ENCODE measurements around the gene TBC1D17. TPM values are rescaled to one million over a fixed set of nuclear protein-coding genes. Genes with fewer than 3 reads are reported as not detected.
A peak's percentile ranks its signal among the peaks of the same experiment; 100 is the strongest.

Gene TBC1D17
- total RNA-seq, 4 donors from 2014 or later: 25.1 to 41.9 (median 37.3) TPM

DNA sequence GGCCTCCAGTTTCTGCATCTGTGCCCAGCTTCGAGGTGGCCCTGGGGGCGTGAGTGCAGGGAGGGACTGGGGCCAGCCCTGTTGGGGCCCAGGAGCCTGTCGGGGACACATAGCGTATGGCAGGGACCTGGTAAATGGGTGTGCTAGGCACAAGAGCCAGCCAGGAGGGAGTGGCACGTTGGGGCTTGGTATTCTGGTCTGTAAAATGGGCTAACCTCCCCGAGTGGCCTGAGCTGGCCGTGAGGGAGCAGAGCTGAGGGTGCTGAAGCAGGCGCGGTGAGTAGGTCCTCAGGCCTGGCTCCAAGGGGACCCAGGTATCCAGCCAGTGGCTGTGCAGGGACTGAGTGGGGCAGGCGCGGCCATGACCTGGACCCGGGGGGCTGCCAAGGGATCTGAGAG, 22.2 kb upstream of the TBC1D17 start:
- TF ChIP-seq EP300 (IDR thresholded peaks at IDR 0.05) (no peak), CTCF (IDR thresholded peaks at IDR 0.05) (no peak), POLR2A (IDR thresholded peaks at IDR 0.05) (no peak), POLR2AphosphoS5 (IDR thresholded peaks at IDR 0.05) (no peak)
- H3K27ac ChIP-seq: peak overlapping the region in 2 of 4 donors; percentile 12 to 35
- H3K27me3 ChIP-seq: no peaks in the 10 kb centered on the region
- H3K4me1 ChIP-seq: peaks cover 0 to 52% (median 15%) of the 10 kb centered on the region in 3 donors
- no peak for ATAC-seq
- WGBS, 2 donors (ENCODE audit: low coverage in 1 of 2): 80 to 100% methylated on average over 1 to 2 of the region's 12 CpGs
- peaks cover 0 to 61% of the 10 kb centered on the region in 2 donors for H3K36me3 ChIP-seq
- H3K9me3 ChIP-seq: no peaks in the 10 kb centered on the region
- no peak overlapping the region for H3K4me3 ChIP-seq

- Histone ChIP-seq H3K9me3 (no peaks in the 10 kb centered on the region), H3K36me3 (peaks cover 0 to 67% of the 10 kb centered on the region in 2 donors), H3K27ac (peak overlapping the region in 2 of 4 donors; percentile 12 to 35), H3K4me1 (peaks cover 0 to 58% (median 15%) of the 10 kb centered on the region in 3 donors), H3K27me3 (no peaks in the 10 kb centered on the region), H3K4me3 (no peak overlapping the region)
- ATAC-seq: no peak
- 73 to 82% methylated on average over 2 to 6 of the region's 21 CpGs for WGBS, 2 donors (ENCODE audit: low coverage in 1 of 2)
- TF ChIP-seq EP300 (IDR thresholded peaks at IDR 0.05): no peak
- no peak for TF ChIP-seq CTCF (IDR thresholded peaks at IDR 0.05)
- no peak for TF ChIP-seq POLR2AphosphoS5 (IDR thresholded peaks at IDR 0.05)
- TF ChIP-seq POLR2A (IDR thresholded peaks at IDR 0.05): no peak
These were observed 21.6 kb upstream of the TBC1D17 start for GRCh38 chr19:49855676-49856573.

DNA sequence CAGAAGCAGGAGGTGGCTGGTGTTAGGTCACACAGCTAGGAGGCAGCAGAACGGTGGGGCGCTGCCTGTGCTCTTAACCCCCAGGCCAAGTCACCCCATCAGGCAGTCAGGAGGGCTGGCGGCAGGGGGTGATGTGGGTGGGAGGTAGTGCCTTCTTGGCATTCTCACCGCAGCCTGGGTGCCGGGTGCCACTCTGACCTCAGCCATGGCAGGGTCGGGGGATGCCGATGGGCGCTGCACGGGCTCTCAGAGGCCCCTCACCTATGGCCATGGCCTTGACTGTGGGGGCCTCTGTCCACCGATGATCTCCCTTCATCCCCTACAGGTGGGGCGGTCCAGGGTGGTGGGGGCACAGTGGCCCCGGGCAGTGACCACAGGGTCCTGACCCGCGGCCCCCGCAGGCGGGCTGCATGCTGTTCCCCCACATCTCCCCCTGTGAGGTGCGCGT, 20.9 kb upstream of the TBC1D17 start:
- no peaks in the 10 kb centered on the region for H3K27me3 ChIP-seq
- WGBS, 2 donors (ENCODE audit: low coverage in 1 of 2): no CpG with 5 or more reads among the region's 18 CpGs
- no peak overlapping the region for H3K4me3 ChIP-seq
- H3K27ac ChIP-seq: peak overlapping the region in 2 of 4 donors; percentile 5 to 35
- peaks cover 0 to 64% (median 15%) of the 10 kb centered on the region in 3 donors for H3K4me1 ChIP-seq
- no peak for TF ChIP-seq EP300 (IDR thresholded peaks at IDR 0.05)
- no peak for TF ChIP-seq POLR2A (IDR thresholded peaks at IDR 0.05)
- no peak for TF ChIP-seq POLR2AphosphoS5 (IDR thresholded peaks at IDR 0.05)
- TF ChIP-seq CTCF (IDR thresholded peaks at IDR 0.05): no peak
- H3K36me3 ChIP-seq: peaks cover 0 to 74% of the 10 kb centered on the region in 2 donors
- H3K9me3 ChIP-seq: no peaks in the 10 kb centered on the region
- no peak for ATAC-seq

DNA sequence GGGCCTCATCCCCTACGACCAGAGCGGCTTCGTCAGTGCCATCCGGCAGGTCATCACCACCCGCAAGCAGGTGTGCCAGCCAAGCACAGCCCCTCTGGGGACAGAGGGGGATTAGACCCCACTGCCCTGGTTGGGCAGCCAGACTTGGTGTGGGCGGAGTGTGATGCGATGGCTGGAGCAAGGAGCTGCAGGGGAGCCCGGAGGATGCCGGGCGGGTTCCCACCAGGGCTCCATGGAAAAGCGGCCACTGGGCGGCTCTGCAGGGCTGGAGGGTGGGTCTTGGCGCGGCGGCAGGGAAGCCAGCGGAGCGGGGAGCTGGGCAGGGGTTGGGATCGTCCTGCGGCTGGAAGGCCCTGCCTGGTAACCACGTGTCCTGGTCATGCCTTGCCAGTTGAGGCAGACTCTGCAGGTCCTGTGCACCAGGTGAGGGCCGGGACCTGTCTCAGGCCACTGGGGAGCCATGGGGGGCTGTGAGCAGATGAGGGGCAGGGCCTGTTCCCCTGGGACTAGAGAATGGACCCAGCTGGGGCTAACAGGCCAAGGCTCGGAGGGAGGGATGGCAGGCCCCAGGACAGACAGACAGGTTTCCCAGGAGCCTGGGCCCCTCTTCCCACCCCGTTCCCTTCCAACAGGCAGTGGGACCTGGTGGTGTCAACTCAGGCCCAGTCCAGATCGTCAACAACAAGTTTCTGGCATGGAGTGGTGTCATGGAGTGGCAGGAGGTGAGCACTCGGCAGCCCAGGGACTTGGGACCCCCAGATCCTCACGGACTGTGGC, 20.3 kb upstream of the TBC1D17 start:
- no CpG with 5 or more reads among the region's 26 CpGs for WGBS, 2 donors (ENCODE audit: low coverage in 1 of 2)
- peaks cover 0 to 59% (median 11%) of the 10 kb centered on the region in 3 donors for H3K4me1 ChIP-seq
- no peak overlapping the region for H3K4me3 ChIP-seq
- no peak for ATAC-seq
- no peaks in the 10 kb centered on the region for H3K9me3 ChIP-seq
- TF ChIP-seq POLR2AphosphoS5 (IDR thresholded peaks at IDR 0.05) (no peak), EP300 (IDR thresholded peaks at IDR 0.05) (no peak), POLR2A (IDR thresholded peaks at IDR 0.05) (no peak), CTCF (IDR thresholded peaks at IDR 0.05) (no peak)
- peak overlapping the region in 2 of 4 donors; percentile 11 to 31 for H3K27ac ChIP-seq
- no peaks in the 10 kb centered on the region for H3K27me3 ChIP-seq
- H3K36me3 ChIP-seq: peaks cover 0 to 81% of the 10 kb centered on the region in 2 donors
